HepG2 (cell line): ENCODE measurements around the gene VEGFB. TPM values are rescaled to one million over a fixed set of nuclear protein-coding genes. Genes with fewer than 3 reads are reported as not detected.

ENCODE experiments used
- ARNTL ChIP-seq: sonication (generic); formaldehyde crosslinking; IDR thresholded peaks from 2 replicates; pipeline ENCODE4 v1.4.0; 2020; ENCODE audit warnings: mild to moderate bottlenecking, missing genetic modification reagents
- DZIP1 ChIP-seq: sonication (generic); formaldehyde crosslinking; IDR thresholded peaks from 2 replicates; pipeline ENCODE4 v1.5.0; 2020; ENCODE audit warnings: mild to moderate bottlenecking, missing genetic modification reagents
- KMT2B ChIP-seq: IDR thresholded peaks from 2 replicates; pipeline ENCODE4 v1.6.1; 2016; ENCODE audit warnings: missing genetic modification reagents, missing compliant biosample characterization
- PRDM15 ChIP-seq: sonication (generic); formaldehyde crosslinking; IDR thresholded peaks from 2 replicates; pipeline ENCODE4 v1.4.0; 2020; ENCODE audit warnings: missing genetic modification reagents
- SALL2 ChIP-seq: sonication (generic); formaldehyde crosslinking; IDR thresholded peaks from 2 replicates; pipeline ENCODE4 v1.8.1; 2023; ENCODE audit warnings: mild to moderate bottlenecking, missing genetic modification reagents, inconsistent platforms
- STAT6 ChIP-seq: sonication (generic); formaldehyde crosslinking; IDR thresholded peaks from 2 replicates; pipeline ENCODE4 v1.4.0; 2020; ENCODE audit warnings: missing genetic modification reagents, mild to moderate bottlenecking, borderline replicate concordance
- THAP9 ChIP-seq: sonication (generic); formaldehyde crosslinking; IDR thresholded peaks from 2 replicates; pipeline ENCODE4; 2020; ENCODE audit warnings: missing genetic modification reagents, mild to moderate bottlenecking, borderline replicate concordance
- ZZZ3 ChIP-seq: sonication (generic); formaldehyde crosslinking; IDR thresholded peaks from 2 replicates; pipeline ENCODE4 v1.4.0; 2020; ENCODE audit warnings: missing genetic modification reagents, mild to moderate bottlenecking, borderline replicate concordance
- polyA plus RNA-seq, 8 experiments: library from polyadenylated mRNA; depleted of rRNA in 3 of 8; stranded (reverse) in 7 of 8; unstranded in 1 of 8; fragments of >200 nt; fragmentation: Illumina TruSeq in 4 of 8; extraction: Trizol in 4 of 8; gene quantifications; 2 replicates each; pipeline versions ENCODE4 v1.2.1 to v1.2.3, GENCODE V29; 2011 to 2016; ENCODE audit warnings: low read depth in 4 of 8, missing spikeins in 1 of 8, mixed read lengths in 1 of 8; ENCODE audit not compliant: insufficient read depth in 1 of 8
- total RNA-seq, 5 experiments: library from RNA; depleted of rRNA; stranded (reverse); fragments of >200 nt; fragmentation: Illumina TruSeq; extraction: Trizol; gene quantifications; 2 replicates each; pipeline ENCODE4 v1.2.3, GENCODE V29; 2016; ENCODE audit warnings: low read depth in 1 of 5
- TF ChIP-seq, protein P1 (sequence below): sonication (generic); formaldehyde crosslinking; conservative IDR thresholded peaks from 2 replicates; pipeline ENCODE4 v1.4.0; 2020; ENCODE audit warnings: missing genetic modification reagents

Gene VEGFB
- total and polyA plus RNA-seq, 2 of the 13 experiments (the other 11 are each of a cell fraction or from before 2014, with no cell fraction given), result 9.0 to 11.3 TPM

DNA sequence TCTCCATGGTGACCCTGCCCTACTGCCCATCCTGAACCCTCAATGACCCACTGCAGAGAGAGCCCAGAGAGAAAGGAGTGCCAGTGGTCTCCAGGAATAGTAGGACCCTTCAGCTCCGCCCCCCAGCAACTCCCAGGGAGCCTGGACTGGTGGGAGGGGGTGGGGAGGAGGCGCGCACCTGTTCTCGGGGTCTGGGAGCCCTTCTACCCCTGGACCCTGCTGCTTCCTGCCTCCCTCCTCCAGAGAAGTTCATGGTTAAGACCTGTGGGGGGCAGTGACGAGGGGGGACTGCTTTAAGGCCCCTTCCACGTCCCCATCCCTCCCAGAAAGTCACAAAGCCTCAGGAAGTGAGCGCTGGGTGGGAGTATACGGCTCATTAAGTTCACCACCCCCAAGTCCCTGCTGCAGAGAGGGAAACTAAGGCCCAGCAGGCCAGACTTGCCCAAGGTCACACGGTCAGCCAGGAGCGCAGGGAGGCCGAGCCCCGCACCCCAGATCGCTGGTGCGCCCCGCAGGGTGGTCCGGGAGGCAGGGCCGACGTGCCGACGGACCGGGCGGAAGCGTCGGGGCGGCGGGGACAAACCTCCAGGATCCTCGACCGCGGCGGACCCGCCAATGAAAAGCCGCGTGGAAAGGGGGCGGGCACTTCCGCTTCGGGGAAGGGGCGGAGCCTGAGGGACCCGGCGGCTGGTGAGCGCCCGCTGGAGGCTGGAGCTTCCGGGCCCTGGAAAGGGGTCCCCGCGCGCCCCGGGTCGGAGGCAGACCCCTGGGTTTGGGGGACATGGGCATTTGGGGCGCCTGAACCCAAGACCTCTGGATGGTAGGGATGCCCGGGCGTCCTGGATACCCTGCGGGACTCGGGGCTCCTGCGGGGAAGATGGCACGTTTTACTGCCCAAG, 8.5 kb upstream of the VEGFB start, which contains the start of the genes NUDT22 and TRPT1 (continued):
- TF ChIP-seq PRDM15 (CRISPR knock-in tag), result no peak
- TF ChIP-seq KMT2B, result peak; percentile 45
- no peak; the same call in 1 of the 2 replicates for TF ChIP-seq STAT6 (CRISPR knock-in tag)
- TF ChIP-seq DZIP1 (CRISPR knock-in tag), result no peak
- no peak; the same call in 1 of the 2 replicates for TF ChIP-seq ZZZ3 (CRISPR knock-in tag)
- TF ChIP-seq THAP9 (CRISPR knock-in tag), result peak; percentile 66; the same call in 1 of the 2 replicates
- TF ChIP-seq, protein P1, sequence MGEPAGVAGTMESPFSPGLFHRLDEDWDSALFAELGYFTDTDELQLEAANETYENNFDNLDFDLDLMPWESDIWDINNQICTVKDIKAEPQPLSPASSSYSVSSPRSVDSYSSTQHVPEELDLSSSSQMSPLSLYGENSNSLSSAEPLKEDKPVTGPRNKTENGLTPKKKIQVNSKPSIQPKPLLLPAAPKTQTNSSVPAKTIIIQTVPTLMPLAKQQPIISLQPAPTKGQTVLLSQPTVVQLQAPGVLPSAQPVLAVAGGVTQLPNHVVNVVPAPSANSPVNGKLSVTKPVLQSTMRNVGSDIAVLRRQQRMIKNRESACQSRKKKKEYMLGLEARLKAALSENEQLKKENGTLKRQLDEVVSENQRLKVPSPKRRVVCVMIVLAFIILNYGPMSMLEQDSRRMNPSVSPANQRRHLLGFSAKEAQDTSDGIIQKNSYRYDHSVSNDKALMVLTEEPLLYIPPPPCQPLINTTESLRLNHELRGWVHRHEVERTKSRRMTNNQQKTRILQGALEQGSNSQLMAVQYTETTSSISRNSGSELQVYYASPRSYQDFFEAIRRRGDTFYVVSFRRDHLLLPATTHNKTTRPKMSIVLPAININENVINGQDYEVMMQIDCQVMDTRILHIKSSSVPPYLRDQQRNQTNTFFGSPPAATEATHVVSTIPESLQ, result no peak
- TF ChIP-seq SALL2 (CRISPR knock-in tag), result peak; percentile 64
- TF ChIP-seq ARNTL (CRISPR knock-in tag), result 0 out of 2 replicates have a peak, but pooled peaks have one; percentile 8
